ENCODE measurements around the gene NABP2. TPM values are rescaled to one million over a fixed set of nuclear protein-coding genes. Genes with fewer than 3 reads are reported as not detected.

The NABP2 gene
- total RNA-seq, 1 experiment from 2014 or later: 49.0 TPM

- Histone ChIP-seq H3K4me2 (ENCODE audit: insufficient read depth, insufficient read length, low read length) (peak within 1 kb of the TSS; percentile 93), H3K79me2 (ENCODE audit: insufficient read depth, low read length) (no peaks in the 10 kb centered on the region), H2AFZ (ENCODE audit: low read length) (peak within 1 kb of the TSS; percentile 49), H3K27ac (ENCODE audit: insufficient read length, low read depth, low read length) (no peak within 1 kb of the TSS), H3K23me2 (ENCODE audit: insufficient read length, low read depth, low read length, poor library complexity, severe bottlenecking) (no peaks in the 10 kb centered on the region), H2BK5ac (ENCODE audit: insufficient read length, low read length) (no peak within 1 kb of the TSS), H3K4me1 (ENCODE audit: insufficient read depth, low read length) (no peaks in the 10 kb centered on the region), H2AK5ac (ENCODE audit: insufficient read length, low read length) (no peak within 1 kb of the TSS), H3T11ph (ENCODE audit: low read length) (no peak within 1 kb of the TSS), H2BK12ac (ENCODE audit: insufficient read length, low read depth, low read length) (no peak within 1 kb of the TSS), H3K9ac (ENCODE audit: extremely low read depth, insufficient read length, low read length) (peak within 1 kb of the TSS; percentile 73), H3K79me1 (ENCODE audit: insufficient read depth, low read depth, low read length, poor library complexity, severe bottlenecking) (no peaks in the 10 kb centered on the region), H2BK15ac (ENCODE audit: low read depth, low read length) (no peak within 1 kb of the TSS), H4K91ac (ENCODE audit: insufficient read length, low read depth, low read length) (no peak within 1 kb of the TSS), H3K9me3 (ENCODE audit: control insufficient read depth, low read depth, low read length) (no peaks in the 10 kb centered on the region), H3K18ac (ENCODE audit: insufficient read length, low read depth, low read length) (no peak within 1 kb of the TSS), H3K14ac (ENCODE audit: insufficient read depth, low read length) (peak within 1 kb of the TSS; percentile 71; the same call in 1 of the 2 replicates), H3K4ac (ENCODE audit: low read depth, low read length) (no peak within 1 kb of the TSS), H2BK20ac (ENCODE audit: low read depth, low read length, poor library complexity, severe bottlenecking) (no peak within 1 kb of the TSS), H4K5ac (ENCODE audit: insufficient read length, low read depth, low read length) (no peak within 1 kb of the TSS), H4K20me1 (ENCODE audit: control insufficient read depth, insufficient read depth, insufficient read length) (no peaks in the 10 kb centered on the region), H4K8ac (replicated peaks; ENCODE audit: insufficient read length, low read depth, low read length) (no peak within 1 kb of the TSS), H3K56ac (ENCODE audit: insufficient read length, low read depth, low read length) (no peak within 1 kb of the TSS), H3K27me3 (ENCODE audit: insufficient read depth, low read length) (no peaks in the 10 kb centered on the region), H2BK120ac (ENCODE audit: low read depth, low read length, poor library complexity, severe bottlenecking) (no peak within 1 kb of the TSS), H3K23ac (ENCODE audit: insufficient read length, low read depth, low read length) (no peak within 1 kb of the TSS)
- no peaks in the 10 kb centered on the region; a peak in 1 of 5 replicates for H3K9me3 Mint-ChIP-seq
- peak; percentile 76 for TF ChIP-seq CTCF (conservative IDR thresholded peaks at IDR 0.05)
- peak within 1 kb of the TSS; percentile 93 to 97 for H3K4me3 Mint-ChIP-seq
- peaks cover 20% of the 10 kb centered on the region in 2 experiments for H3K4me1 Mint-ChIP-seq
- no CpG with 5 or more reads among the region's 78 CpGs for WGBS (ENCODE audit: extremely low coverage, insufficient read length, low lambda C conversion rate)
- peak; percentile 79 for DNase-seq
- peak within 1 kb of the TSS; percentile 76 to 92 (median 82) for H3K27ac Mint-ChIP-seq
- H3K36me3 Mint-ChIP-seq (ENCODE audit: insufficient read depth in 1 of 3, low read depth in 3 of 3): peaks cover 23 to 35% (median 34%) of the 10 kb centered on the region in 3 experiments; a peak in 6 of 7 replicates
- H3K27me3 Mint-ChIP-seq (ENCODE audit: low read depth): peaks cover 2% of the 10 kb centered on the region; the same call in 1 of the 2 replicates
Measured at GRCh38 chr12:56258068-56258819, 34.1 kb downstream of the NABP2 start, which contains the start of gene ANKRD52. ANKRD52 (minus strand) TSS chr12:56258384; CDS start chr12:56258269, 115 bp downstream.
